ENCODE results near the gene EIF1. TPM values are rescaled to one million over a fixed set of nuclear protein-coding genes. Genes with fewer than 3 reads are reported as not detected.
"Not testable (repeated sequence)": the region's sequence is repeated elsewhere in the genome, so short reads cannot be mapped to it uniquely, and the experiment has no call there.

EIF1 gene
- total RNA-seq, 2 donors from 2014 or later, result 574 to 740 TPM

- TF ChIP-seq CTCF (IDR thresholded peaks at IDR 0.05), result peak; percentile 83
- no peaks in the 10 kb centered on the region for H3K27me3 ChIP-seq
- H3K36me3 ChIP-seq, result peaks cover 14% of the 10 kb centered on the region
- peak; percentile 74 for DNase-seq
- intact Hi-C loops (cut with DNase I), result no loop called here
- no peak overlapping the region for H3K4me3 ChIP-seq
- H3K9ac ChIP-seq (ENCODE audit: low read depth in 2 of 2, low read length in 2 of 2), result peak overlapping the region in 1 of 2 donors; percentile 20
- H3K27ac ChIP-seq, result no peak overlapping the region
- H3K9me3 ChIP-seq, result no peaks in the 10 kb centered on the region
- H3K4me1 ChIP-seq, result no peaks in the 10 kb centered on the region
Measured at GRCh38 chr17:41695954-41696757, 7.5 kb downstream of the EIF1 start.

GRCh38 chr17:41697122-41697962 lies 8.7 kb downstream of the EIF1 start:
- Histone ChIP-seq H3K36me3 (peaks cover 7% of the 10 kb centered on the region), H3K27me3 (no peaks in the 10 kb centered on the region), H3K4me3 (no peak overlapping the region), H3K9me3 (no peaks in the 10 kb centered on the region), H3K27ac (no peak overlapping the region), H3K4me1 (no peaks in the 10 kb centered on the region), H3K9ac (ENCODE audit: low read depth in 2 of 2, low read length in 2 of 2) (no peak overlapping the region)
- DNase-seq, result peak; percentile 63
- no peak for TF ChIP-seq CTCF (IDR thresholded peaks at IDR 0.05)
- intact Hi-C loops (cut with DNase I), result no loop called here

- H3K27ac ChIP-seq; intact Hi-C loops (cut with DNase I); H3K27me3 ChIP-seq; H3K36me3 ChIP-seq; H3K9me3 ChIP-seq; H3K9ac ChIP-seq (ENCODE audit: low read depth in 2 of 2, low read length in 2 of 2); DNase-seq; H3K4me1 ChIP-seq; H3K4me3 ChIP-seq: not testable (repeated sequence)
Measured at GRCh38 chr17:41700843-41701242, 12.2 kb downstream of the EIF1 start.

GRCh38 chr17:41702712-41703111 lies 14.0 kb downstream of the EIF1 start:
- no peaks in the 10 kb centered on the region for H3K4me1 ChIP-seq
- no peak overlapping the region for H3K4me3 ChIP-seq
- H3K36me3 ChIP-seq, result no peaks in the 10 kb centered on the region
- no peak overlapping the region for H3K27ac ChIP-seq
- H3K9me3 ChIP-seq, result no peaks in the 10 kb centered on the region
- intact Hi-C loops (cut with DNase I), result no loop called here
- no peaks in the 10 kb centered on the region for H3K27me3 ChIP-seq
- DNase-seq, result no peak
- no peak overlapping the region for H3K9ac ChIP-seq (ENCODE audit: low read depth in 2 of 2, low read length in 2 of 2)
- TF ChIP-seq CTCF (IDR thresholded peaks at IDR 0.05), result no peak

GRCh38 chr17:41705271-41705991 lies 16.7 kb downstream of the EIF1 start:
- no peak for DNase-seq
- Histone ChIP-seq H3K27me3 (no peaks in the 10 kb centered on the region), H3K4me3 (no peak overlapping the region), H3K27ac (no peak overlapping the region), H3K4me1 (no peaks in the 10 kb centered on the region), H3K36me3 (no peaks in the 10 kb centered on the region), H3K9ac (ENCODE audit: low read depth in 2 of 2, low read length in 2 of 2) (no peak overlapping the region), H3K9me3 (no peaks in the 10 kb centered on the region)
- intact Hi-C loops (cut with DNase I), result no loop called here
- TF ChIP-seq CTCF (IDR thresholded peaks at IDR 0.05), result no peak
